SIG-M5 treated with dmso at 0.1 percent for 504 hours (cell line): ENCODE data around the gene KIAA1671.

Source experiments
- DNase-seq: peaks from one replicate; lab custom pipeline; 2025; ENCODE audit not compliant: unreplicated experiment; lab: John Stamatoyannopoulos, UW

Gene KIAA1671

DNA sequence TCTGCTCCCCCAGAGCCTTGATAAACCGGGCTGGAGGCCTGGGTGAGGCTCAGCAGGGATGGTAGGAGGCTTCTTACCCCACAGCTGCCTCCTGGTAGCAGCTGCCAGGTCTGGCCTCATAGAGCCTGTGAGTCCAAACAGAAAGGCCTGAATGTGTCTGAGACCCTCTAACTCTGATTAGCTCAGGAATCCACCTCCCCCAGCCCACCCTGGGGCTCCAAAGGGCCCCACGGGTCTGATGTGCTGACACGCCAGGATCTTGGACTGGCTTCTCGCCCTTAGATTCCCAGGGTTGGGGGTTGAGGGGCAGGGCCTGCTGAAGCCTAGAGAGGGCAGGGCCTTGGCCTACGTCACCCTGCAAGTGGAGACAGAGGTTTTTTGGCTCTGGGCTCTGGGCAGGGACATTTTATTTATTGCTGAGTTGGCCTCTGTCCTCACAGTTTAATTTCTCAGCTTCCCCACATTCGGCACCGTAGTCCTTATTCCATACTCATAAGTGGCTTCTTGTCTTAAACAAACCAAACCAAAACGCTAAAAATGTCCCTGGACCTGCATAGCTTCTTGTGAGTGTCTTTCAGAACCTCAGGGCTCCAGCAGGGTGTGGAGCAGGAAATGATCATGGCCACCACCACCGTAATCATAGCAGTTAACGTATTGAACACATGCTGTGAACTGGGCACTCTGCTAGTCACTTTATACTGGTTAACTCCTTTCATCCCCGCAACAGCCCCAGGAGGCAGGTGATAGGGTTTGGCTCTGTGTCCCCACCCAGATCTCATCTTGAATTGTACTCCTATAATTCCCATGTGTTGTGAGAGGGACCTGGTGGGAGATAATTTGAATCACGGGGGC is 25.1 kb downstream of the KIAA1671 start:
- no peak for DNase-seq

DNA sequence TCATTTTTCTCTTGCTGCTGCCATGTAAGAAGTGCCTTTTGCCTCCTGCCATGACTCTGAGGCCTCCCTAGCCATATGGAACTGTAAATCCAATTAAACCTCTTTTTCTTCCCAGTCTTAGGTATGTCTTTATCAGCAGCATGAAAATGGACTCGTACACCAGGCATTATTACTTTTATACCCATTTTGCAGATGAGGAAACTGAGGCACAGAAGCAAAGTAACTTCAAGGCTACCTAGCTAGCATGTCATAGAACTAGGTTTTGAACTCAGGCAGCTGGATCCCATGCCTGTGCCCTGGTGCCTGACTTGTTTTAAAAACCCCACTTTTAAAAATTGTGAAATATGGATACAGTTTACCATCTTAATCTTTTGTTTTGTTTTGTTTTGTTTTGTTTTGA is 25.8 kb downstream of the KIAA1671 start:
- DNase-seq = no peak

DNA sequence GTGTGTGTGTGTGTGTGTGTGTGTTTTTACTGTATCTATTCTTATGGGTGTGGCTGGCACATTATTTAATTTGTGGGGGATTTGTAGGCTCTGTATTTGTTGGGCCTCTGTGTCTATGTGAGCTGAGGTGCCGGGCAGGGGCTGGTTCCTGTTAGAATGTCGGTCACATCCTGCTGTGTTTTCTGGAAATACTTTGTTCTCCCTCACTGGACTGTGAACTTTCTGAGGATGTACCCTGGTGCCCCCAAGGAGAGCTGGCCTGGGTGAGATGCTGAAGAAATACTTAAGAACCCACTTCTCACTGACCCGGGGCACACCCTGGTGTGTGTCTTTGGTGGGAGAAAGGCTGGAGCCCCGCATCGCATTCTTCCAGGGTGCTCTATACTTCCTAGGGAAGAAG is 28.6 kb downstream of the KIAA1671 start:
- DNase-seq = no peak

DNA sequence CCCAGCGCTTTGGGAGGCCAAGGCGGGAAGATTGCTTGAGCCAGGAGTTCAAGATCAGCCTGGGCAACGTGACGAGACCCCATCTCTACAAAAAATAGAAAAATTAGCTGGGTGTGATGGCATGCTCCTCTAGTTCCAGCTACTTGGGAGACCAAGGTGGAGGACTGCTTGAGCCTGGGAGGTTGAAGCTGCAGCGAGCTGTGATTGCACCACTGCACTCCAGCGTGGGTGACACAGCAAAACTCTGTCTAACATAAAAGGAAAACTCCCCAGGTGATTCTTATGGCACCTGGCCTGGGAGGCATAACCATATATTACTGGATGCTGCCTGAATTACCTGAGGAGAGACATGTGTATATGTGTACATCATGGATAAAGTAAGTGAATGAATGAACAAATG is 29.1 kb downstream of the KIAA1671 start:
- no peak for DNase-seq

DNA sequence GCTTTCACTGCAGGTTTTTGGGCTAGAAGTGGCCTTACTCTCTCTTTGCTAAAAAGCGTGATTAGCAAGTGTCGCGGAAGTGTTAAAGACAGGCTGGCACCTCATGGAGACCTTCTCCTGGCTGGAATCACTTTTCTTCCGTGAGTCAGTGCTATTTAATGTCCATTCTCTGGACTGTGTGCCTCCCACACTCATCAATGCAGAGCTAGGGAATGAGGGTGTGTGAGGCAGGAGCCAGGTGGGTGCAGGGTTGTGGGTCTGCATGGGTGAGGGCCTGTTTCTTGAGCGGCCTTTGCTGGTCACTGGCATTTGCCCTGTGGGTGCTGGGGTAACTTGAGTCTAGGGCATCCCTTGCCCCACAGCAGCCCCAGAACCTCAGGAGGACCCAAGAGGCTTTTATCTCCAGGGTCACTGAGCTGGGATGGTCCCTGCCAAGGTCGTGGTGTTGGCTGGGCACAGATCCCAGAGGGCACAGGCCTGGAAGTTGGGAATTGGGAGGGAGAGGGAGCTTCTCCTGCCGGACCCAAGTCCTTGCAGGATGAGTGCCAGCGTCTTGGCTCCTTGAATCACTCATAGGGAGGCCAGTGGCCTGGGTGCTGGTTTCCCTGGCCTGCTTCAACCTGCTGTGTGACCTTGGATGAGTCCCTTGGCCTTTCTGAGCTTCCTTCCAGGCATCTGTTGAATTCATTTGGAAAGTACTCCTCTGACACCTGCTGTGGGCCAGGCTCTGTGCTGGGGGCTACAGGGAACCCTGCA is 30.0 kb downstream of the KIAA1671 start:
- no peak for DNase-seq

DNA sequence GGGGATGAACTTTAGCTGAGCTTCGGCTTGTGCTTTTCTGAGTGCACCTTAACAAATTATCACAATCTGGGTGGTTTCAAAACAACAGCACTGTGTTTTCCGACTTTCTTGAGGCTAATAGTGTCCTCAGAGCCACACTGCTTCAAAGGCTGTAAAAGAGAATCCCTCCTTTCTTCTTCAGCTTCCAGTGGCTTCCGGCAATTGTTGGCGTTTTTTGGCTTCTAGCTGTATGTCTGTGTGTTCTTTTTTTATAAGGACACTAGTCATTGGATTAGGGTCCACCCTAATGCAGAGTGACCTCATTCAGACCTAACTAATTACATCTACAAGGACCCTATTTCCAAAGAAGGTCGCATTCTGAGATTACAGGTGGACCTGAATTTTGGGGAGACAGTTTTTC is 30.6 kb downstream of the KIAA1671 start:
- DNase-seq = no peak

DNA sequence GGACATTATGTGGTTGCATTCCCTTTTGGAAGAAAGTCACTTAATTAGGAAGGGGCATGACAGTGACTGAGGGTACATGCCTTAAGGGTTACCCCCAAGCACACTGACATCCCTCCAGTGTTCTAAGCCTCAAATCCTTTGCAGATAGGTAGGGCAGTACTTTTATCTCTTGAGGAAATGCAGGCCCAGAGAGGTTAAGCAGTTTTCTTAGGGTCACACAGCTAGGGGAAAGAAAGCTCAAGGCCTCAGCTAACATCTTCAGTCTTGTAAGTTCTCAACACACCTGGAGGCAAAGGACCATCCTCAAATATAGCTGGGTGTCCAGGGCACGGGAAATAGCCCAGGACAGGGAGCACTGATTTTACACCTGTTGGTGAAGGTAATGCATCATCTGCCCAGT is 31.6 kb downstream of the KIAA1671 start:
- no peak for DNase-seq

DNA sequence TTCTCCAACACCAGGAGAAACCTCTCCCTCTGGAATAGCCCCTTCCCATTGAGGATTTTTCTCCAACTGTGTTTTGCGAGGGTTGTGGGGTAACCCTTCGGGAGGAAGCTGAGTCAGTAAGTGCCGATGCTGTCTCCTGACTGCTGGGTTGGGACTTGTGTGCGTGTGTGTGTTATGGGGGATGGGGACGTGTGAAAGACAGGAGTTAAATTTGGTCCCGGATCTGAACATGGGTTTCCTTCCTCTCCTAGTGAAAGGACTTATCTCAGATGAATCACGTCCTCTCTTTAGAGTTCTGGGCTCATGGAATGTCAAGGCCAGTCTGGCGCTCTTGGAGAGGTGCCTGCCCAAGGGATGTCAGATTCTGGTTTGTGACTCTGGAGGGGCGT is 33.3 kb downstream of the KIAA1671 start:
- peak; percentile 23 for DNase-seq

DNA sequence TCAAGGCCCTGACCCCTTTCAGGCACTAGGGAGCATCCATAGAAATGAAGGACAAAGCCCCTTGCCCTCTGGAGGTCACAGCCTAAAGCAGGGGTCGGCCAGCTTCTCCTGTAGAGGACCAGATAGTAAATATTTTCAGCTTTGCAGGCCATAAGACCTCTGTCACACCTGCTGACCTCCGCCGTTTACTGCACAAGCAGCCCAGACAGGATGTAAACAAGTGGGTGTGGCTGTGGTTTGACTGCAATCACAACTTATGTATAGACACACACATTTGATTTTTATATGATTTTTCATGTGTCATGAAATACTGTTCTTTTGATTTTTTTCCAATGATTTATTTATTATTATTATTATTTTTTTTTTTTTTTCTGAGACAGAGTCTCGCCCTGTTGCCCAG is 34.3 kb downstream of the KIAA1671 start:
- DNase-seq = no peak

DNA sequence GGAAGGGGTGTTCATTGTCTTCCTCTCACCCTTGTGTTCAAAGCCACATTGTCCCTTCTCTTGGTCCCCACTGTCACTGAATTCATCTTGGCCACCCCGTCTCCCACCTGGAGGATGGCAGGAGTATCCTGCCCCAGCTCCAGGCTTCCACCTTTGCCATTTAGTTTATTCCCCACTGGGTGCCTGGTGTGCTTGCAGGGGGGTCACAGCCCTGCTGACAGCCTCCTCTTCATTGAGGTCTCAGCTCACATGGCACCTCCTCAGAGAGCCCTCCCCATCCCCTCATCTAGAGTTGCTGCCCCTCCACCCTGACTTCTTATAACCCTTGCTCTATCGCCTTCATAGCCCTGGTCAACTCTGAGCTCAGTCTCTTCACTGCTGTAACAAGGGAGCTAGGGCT is 36.6 kb downstream of the KIAA1671 start:
- no peak for DNase-seq

DNA sequence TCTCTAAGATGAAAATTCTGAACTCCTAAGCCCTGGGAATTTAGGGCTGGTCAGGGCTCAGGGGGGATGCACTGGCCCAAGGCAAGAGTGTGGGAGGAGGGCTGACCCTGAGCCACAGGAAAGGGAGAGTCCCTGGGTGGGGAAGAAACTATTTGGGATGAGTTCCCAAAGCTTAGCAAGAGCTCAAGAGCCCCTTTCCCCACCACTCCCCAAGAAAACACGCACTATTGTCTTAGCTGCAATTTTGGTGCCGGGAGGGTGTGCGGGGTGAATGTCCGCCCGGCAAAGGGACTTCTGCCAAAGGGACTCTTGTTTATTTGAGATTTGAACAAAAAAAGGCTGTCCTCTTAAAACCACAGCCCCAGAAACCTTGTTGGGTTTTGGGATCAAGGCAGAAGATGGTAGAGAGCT is 37.0 kb downstream of the KIAA1671 start:
- DNase-seq = no peak

DNA sequence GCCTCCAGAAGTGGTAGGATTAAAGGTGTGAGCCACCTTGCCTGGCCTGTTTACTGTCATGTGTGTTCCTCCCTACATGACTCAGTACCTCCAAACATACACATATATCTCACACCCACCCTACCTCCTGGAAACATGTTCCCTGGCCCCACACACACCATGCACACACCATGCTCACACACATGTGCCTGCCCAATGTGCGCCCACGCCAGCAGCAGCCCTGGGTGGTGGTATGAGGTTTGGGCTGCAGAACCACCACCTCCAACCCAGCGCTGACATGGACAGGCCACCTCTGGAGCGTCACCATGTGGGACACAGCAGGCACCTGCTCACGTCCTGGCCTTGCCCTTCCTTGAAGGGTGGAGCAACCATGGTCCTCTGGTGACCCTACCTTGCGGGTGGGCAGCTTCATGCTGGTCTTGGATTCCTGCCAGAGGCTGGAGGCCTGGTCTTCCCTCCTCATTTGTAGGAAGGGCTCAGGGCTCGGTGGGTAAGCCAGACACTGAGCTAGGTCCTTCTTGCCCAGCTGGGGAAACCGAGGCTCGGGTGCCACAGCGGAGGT is 37.9 kb downstream of the KIAA1671 start:
- no peak for DNase-seq

DNA sequence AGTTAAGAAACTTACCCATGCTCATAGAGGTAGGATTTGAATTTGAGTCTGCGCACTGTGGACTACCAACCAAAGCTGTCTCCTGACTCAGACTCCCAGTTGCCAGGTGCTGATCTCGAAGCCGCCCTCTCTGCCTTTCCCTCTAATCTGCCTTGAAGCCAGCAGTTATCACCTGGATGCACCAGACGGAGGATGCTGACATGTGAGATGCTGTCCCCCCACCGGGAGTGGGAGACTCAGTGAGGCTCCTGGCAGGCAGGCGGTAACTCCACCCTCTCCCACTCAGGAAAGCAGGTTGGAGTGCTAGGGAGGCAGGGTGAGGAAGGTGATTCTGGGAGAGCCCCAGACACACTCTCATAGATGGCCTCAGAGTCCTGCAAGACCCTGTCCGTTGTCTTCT is 40.4 kb downstream of the KIAA1671 start:
- no peak for DNase-seq

DNA sequence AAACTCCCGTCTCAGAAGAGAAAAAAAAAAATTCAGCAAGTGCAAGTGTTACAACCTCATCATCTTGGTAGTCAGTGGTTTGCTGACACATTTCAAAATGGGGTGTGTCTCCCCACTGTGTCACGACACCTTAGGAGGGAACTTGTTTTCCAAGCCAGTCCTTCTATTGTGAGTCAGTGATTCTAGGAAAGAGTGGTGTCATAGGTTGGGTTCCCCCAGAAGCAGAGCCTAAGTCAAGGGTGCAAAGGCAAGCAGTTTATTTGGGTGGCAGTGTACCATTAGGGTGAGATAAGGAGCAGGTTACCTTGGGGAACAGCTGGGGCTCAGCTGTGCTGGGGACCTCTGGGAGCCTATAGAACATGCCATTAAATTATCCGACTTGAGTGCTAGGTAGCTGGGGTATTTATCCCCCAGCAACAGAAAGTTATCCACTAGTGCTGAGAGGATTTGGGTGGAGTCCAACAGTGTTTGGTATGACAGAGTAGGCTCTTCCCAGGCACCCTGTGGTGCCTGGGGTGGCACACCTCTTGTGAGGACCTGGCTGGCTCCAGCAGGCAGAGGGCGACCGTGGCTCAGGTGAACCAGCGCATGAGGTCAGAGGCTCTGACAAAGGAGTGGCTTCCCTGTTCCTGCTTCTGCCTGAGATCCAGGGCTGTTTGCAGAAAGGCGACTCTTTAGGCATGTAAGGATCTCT is 41.7 kb downstream of the KIAA1671 start:
- DNase-seq = peak; percentile 21

DNA sequence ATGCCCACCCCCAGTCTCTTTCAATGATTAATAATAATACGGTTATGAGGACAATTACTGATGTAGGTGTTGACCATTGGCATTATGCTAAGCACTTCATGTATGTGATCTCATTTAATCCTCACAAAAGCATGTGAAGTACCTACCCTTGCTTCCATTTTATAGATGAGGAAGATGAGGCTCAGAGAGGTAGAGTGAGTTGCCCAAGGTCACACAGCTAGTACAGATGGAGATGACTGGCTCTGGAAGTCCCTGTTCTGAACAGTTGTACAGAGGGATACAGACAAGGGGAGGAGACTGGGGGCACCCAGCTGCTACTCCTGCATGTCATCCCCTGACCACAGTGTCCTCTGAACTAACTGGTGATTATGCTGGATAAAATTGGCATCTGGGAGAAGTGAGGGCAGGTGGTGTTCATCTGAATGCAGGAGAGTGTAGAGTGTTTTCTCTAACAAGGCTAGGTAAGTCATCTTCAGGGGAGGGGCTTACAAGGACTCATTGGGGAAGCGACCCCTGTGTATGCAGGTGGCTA is 43.2 kb downstream of the KIAA1671 start:
- no peak for DNase-seq

DNA sequence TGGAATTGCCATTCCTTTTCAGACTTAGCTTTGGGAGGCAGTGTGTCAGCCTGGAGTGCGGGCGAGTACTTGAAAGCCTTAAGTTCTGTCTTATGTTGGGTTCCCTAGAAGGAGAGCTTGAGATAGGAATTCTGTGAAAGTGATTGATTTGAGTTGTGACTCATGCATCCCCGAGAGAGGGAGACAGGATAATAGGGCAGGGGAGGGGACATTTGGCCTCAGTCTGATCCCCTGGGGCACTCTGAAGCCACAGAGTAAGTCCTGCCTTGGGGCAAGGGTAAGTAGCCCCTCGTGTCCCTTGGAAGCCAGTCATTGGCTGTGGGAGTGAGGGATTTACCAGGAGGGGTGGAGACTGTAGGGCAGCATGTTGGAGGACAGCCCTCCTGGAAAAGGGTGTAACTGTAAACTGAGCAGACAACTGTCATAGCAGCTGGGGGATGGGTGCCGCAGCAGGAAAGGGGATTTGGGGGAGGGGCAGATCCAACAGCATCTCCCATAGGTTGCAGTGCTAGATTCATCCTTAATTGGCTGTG is 44.0 kb downstream of the KIAA1671 start:
- no peak for DNase-seq

DNA sequence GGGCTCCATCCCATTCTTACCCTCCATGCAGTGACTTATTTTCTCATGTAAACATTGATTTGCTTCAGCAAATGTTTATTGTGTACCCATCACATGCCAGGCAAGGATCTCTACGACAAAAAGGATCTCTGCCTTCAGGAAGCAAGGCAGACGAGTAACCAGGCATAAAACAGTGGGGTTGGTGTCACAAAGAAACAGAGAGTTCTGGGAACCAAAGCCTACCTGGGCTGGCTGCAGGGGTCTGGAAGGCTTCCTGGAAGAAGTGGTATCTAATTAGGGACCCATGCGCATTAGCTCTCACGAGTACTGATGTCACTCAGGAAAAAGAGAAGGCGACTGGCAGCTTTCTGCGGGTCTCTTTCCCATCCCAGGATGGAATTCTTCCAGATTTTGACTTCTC is 44.5 kb downstream of the KIAA1671 start:
- no peak for DNase-seq

DNA sequence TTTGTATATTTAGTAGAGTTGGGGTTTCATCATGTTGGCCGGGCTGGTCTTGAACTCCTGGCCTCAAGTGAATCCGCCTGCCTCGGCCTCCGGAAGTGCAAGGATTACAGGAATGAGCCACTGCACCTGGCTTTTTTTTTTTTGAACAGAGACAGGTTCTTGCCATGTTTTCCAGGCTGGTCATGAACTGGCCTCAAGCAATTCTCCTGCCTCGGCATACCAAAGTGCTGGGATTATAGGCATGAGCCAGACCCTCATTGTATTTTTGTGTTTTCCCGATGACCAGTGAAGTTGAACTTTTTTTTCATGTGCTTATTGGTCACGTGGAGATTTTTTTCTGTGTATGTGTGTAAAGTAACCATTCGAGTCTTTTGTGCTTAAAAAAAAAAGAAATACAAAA is 48.2 kb downstream of the KIAA1671 start:
- no peak for DNase-seq

DNA sequence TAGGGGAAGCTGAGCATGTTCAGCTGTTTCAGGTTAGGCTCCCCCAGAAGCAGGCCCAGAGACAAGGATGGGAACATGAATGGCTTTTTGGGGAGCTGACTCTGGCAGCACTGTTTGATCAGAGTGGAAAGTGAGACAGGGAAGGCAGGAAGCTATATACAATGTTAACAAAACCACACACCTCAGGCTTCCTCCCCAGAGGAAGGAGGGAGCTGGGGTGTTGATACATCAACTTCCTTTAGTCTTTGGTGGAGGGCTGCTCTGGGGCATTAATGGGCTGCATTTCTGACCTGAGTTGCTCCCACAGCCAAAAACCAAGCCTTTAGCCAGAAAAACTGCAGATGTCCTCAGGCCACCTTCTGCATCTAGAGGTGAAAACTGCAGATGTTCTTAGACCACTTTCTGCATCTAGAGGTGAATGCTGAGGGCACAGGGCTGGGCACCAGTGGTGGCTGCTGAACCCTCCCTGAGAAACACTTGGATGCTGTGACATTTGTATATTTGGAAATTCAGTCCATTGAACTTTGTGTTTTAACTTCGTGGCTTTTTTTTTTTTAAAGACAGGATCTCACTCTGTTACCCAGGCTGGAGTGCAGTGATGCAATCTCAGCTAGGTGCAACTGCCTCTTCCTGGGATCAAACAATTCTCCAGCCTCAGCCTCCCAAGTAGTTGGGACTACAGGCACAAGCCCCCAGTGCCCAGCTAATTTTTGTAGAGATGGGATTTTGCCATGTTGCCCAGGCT is 49.9 kb downstream of the KIAA1671 start:
- no peak for DNase-seq

DNA sequence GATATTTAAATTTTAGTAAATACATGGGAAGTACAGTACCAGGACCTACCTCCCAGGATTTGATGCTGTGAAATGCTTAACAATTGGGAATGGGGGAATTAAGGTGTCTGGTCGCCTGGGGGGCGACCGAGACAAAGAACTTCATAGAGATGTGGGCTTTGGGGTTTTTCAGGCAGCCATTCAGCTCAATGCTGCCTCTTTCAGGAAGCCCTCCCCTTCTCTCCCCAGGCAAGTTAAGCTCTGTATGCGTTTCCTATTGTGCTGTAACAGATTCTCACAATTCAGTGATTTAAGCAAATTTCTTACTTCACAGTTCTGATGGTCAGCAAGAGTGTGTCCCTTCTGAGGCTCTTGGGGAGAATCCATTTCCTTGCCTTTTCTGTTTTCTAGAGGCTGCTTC is 53.8 kb downstream of the KIAA1671 start:
- DNase-seq = no peak
